Left ventricle myocardium inferior (tissue), 1 donor: Measurements from ENCODE around the gene SLC7A6OS. TPM values are rescaled to one million over a fixed set of nuclear protein-coding genes. Genes with fewer than 3 reads are reported as not detected.
A peak's percentile ranks its signal among the peaks of the same experiment; 100 is the strongest.

Experiments
- DNase-seq: peaks from one replicate; pipeline ENCODE4 v3.0.0-alpha.2; 2020
- H3K27ac ChIP-seq: fragments of 200-600 bp; replicated peaks from 2 replicates; pipeline ENCODE4 v1.8.0; 2021
- H3K27me3 ChIP-seq: fragments of 200-600 bp; 2 replicates; pipeline ENCODE4 v1.8.0; 2021; ENCODE audit warnings: low read depth
- H3K36me3 ChIP-seq: fragments of 200-600 bp; 2 replicates; pipeline ENCODE4 v1.8.0; 2021
- H3K4me1 ChIP-seq: fragments of 200-600 bp; 2 replicates; pipeline ENCODE4 v1.8.0; 2021
- H3K4me3 ChIP-seq: fragments of 200-600 bp; 2 replicates; pipeline ENCODE4 v1.8.0; 2021; ENCODE audit warnings: mild to moderate bottlenecking, moderate library complexity
- H3K9me3 ChIP-seq: fragments of 200-600 bp; replicated peaks from 2 replicates; pipeline ENCODE4 v1.8.0; 2021
- intact Hi-C: fragments of 100-400 bp; cut with micrococcal nuclease; formaldehyde crosslinking; loops from one replicate; pipeline ENCODE4 v1.11.0; 2022
- total RNA-seq: library from RNA; stranded (reverse); fragmentation: NEBNext Ultra II Directional; extraction: Animal tissue kit (Norgen Biotek cat#: 25700); gene quantifications from one replicate; pipeline ENCODE4 v1.2.1, GENCODE V29; 2021
- TF ChIP-seq, protein P1 (sequence below): fragments of 200-600 bp; IDR thresholded peaks from 2 replicates; pipeline ENCODE4 v1.8.0; 2021; ENCODE audit warnings: antibody characterized with exemption, mild to moderate bottlenecking, borderline replicate concordance
- donor health status: DM: no; HTN: yes; CAD: no; lungs with severe emphysema.

SLC7A6OS gene
- total RNA-seq, 1 donor from 2014 or later = 13.6 TPM

DNA sequence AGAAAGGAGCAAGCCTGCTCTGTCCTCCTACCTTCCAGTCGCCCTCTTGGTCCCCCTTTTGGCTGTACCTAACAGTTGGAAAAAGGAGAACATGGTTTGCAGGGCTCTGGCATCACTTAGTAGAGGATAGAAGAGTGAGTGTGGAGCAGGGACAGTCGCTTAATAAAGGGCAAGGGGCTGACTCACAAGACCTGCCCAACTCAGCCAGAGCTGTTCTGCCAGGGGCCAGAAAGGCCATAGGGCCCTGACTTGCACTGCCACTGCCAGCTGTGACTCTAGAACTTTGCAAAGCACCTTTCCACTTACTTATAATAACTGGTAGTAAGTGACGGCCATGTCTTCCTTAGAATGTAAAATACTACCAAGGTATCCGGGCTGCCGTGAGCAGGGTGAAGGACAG, 13.6 kb upstream of the SLC7A6OS start:
- Histone ChIP-seq H3K36me3 (peaks cover 67% of the 10 kb centered on the region), H3K27ac (no peak overlapping the region), H3K4me3 (no peak overlapping the region), H3K4me1 (peaks cover 7% of the 10 kb centered on the region), H3K9me3 (no peaks in the 10 kb centered on the region), H3K27me3 (no peaks in the 10 kb centered on the region)
- intact Hi-C loops = no loop called here
- DNase-seq = no peak
- TF ChIP-seq, protein P1, sequence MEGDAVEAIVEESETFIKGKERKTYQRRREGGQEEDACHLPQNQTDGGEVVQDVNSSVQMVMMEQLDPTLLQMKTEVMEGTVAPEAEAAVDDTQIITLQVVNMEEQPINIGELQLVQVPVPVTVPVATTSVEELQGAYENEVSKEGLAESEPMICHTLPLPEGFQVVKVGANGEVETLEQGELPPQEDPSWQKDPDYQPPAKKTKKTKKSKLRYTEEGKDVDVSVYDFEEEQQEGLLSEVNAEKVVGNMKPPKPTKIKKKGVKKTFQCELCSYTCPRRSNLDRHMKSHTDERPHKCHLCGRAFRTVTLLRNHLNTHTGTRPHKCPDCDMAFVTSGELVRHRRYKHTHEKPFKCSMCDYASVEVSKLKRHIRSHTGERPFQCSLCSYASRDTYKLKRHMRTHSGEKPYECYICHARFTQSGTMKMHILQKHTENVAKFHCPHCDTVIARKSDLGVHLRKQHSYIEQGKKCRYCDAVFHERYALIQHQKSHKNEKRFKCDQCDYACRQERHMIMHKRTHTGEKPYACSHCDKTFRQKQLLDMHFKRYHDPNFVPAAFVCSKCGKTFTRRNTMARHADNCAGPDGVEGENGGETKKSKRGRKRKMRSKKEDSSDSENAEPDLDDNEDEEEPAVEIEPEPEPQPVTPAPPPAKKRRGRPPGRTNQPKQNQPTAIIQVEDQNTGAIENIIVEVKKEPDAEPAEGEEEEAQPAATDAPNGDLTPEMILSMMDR = no peak

DNA sequence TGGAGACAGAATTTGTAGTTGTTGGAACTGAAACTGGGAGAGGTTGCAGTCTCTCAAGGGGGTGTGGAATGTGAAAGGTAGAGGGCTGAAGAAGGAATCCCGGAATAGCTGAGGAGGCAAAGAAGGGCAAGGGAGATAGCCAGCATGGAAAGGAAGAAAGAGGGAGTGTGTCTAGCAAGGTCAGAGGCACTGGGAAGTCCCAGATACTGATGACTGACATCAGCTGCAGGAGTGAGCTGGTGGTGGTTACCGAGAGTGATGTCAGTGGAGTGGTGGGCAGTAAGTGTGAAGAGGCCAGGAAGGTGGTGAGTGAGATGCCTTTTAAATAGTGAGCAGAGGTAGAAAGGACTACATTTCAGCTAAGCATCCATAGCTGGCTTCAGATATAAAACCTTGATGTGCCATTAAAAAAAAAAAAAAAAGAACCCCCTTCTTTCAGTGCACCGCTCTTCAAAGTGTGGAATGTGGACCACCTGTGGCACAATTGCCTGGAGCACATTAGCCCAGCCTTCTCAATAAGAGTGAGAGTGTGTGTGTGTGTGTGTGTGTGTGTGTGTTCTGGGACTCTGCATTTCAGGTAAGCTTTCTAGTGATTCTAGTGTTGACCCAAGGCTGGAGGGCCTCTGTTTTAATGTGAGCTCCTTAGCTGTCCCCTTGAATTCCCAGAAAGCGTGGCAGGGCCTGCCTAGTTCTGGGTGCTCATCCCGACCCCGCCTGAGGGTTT, 8.6 kb upstream of the SLC7A6OS start:
- H3K9me3 ChIP-seq = no peaks in the 10 kb centered on the region
- TF ChIP-seq, protein P1 = no peak
- H3K36me3 ChIP-seq = peaks cover 70% of the 10 kb centered on the region
- H3K27ac ChIP-seq = no peak overlapping the region
- H3K4me3 ChIP-seq = no peak overlapping the region
- no peaks in the 10 kb centered on the region for H3K4me1 ChIP-seq
- no peak for DNase-seq
- intact Hi-C loops = no loop called here
- no peaks in the 10 kb centered on the region for H3K27me3 ChIP-seq

- intact Hi-C loops = no loop called here
Observed at GRCh38 chr16:68313116-68313515, 2.4 kb upstream of the SLC7A6OS start.

GRCh38 chr16:68310437-68310773, 341 bp downstream of the SLC7A6OS start:
- peaks cover 52% of the 10 kb centered on the region for H3K4me1 ChIP-seq

More at GRCh38 chr16:68313116-68313515, 2.4 kb upstream of the SLC7A6OS start:
- H3K27ac ChIP-seq = no peak overlapping the region
- peaks cover 47% of the 10 kb centered on the region for H3K4me1 ChIP-seq
- H3K9me3 ChIP-seq = no peaks in the 10 kb centered on the region
- H3K27me3 ChIP-seq = no peaks in the 10 kb centered on the region
- TF ChIP-seq, protein P1 = no peak
- H3K4me3 ChIP-seq = no peak overlapping the region
- H3K36me3 ChIP-seq = peaks cover 49% of the 10 kb centered on the region
- no peak for DNase-seq

GRCh38 chr16:68309799-68310198, 947 bp downstream of the SLC7A6OS start:
- TF ChIP-seq, protein P1 = no peak
- Histone ChIP-seq H3K4me1 (peaks cover 52% of the 10 kb centered on the region), H3K36me3 (peaks cover 57% of the 10 kb centered on the region), H3K27me3 (no peaks in the 10 kb centered on the region), H3K9me3 (no peaks in the 10 kb centered on the region), H3K4me3 (peak overlapping the region; percentile 82), H3K27ac (peak overlapping the region; percentile 93)
- intact Hi-C loops = no loop called here
- no peak for DNase-seq

More at GRCh38 chr16:68310437-68310773, 341 bp downstream of the SLC7A6OS start:
- Histone ChIP-seq H3K27ac (peak overlapping the region; percentile 93), H3K36me3 (peaks cover 53% of the 10 kb centered on the region), H3K4me3 (peak overlapping the region; percentile 82), H3K9me3 (no peaks in the 10 kb centered on the region), H3K27me3 (no peaks in the 10 kb centered on the region)
- intact Hi-C loops = no loop called here
- peak; percentile 21 for DNase-seq
- TF ChIP-seq, protein P1 = no peak
